Renal cortical epithelial cell (primary cell): ENCODE measurements around the gene VPS8. TPM values are rescaled to one million over a fixed set of nuclear protein-coding genes. Genes with fewer than 3 reads are reported as not detected.

ENCODE experiments used
- DNase-seq: peaks from one replicate; pipeline ENCODE4 v3.0.0-alpha.2; 2011; ENCODE audit warnings: low read depth
- total RNA-seq: library from RNA; depleted of rRNA; stranded (reverse); fragments of >200 nt; gene quantifications from 2 replicates; pipeline ENCODE4 v1.2.3, GENCODE V29; 2014

VPS8 gene
- total RNA-seq, 1 donor from 2014 or later, result 67.8 TPM

- DNase-seq, result no peak
Observed at GRCh38 chr3:184781801-184782200, 30.2 kb upstream of the VPS8 start.

DNA sequence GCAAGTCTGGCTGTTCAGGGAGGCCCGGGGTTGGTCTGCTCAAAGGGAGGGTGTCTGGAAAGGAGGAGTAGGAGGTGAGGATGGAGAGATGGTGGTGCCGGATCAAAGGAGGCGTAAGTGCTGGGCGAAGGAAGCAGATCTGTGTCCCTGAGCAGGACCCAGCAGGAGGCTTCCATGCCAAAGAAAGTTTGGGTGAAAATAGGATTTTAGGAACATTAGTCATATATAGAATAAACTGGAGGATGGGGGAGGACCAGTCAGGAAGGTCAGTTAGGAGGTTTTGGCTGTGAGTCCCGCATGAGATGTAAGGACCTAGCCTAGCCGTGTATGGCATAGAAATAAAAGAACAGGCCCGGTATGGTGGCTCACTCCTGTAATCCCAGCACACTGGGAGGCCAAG lies 28.6 kb upstream of the VPS8 start:
- no peak for DNase-seq

GRCh38 chr3:184784731-184785500 lies 27.1 kb upstream of the VPS8 start:
- no peak for DNase-seq

DNA sequence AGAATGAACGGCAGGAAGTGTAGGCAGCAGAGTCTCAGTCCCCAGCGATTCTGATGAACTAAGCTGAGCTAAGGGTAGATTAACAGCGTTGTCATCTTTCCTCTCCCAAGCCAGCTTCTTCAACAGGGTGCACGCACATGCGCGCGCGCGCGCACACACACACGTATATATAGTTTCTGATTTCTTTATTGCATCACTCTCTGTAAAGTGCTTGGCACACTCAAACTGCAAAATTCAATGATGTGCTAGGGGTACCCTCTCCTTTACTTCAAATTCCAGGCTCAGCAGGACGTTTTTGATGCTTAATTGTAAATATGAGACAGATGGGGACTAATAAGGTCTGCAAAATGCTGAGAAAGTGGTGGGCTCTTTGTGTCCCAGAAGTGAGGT lies 26.1 kb upstream of the VPS8 start:
- DNase-seq, result no peak

GRCh38 chr3:184786280-184786941 lies 25.6 kb upstream of the VPS8 start:
- no peak for DNase-seq

DNA sequence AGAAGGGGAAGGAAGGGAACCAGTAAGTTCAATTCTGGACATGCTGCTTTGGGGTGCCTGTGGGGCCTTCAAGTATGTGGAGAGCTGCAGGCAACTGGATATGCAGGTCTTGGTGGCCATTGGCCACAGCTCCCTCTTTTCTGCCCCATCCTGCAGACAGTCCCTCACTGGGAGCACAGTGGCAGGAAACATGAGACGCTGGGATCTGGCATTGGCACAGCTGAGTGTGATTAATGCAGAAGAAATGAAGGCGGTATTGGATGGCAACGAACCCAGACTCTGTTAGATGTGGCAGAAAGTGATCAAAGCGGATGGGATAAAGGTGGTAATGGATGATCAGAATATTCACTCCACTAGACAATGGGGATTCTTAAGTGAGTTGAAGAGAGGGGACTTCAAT lies 23.2 kb upstream of the VPS8 start:
- DNase-seq, result peak; percentile 18

GRCh38 chr3:184789314-184789998 lies 22.5 kb upstream of the VPS8 start:
- no peak for DNase-seq

DNA sequence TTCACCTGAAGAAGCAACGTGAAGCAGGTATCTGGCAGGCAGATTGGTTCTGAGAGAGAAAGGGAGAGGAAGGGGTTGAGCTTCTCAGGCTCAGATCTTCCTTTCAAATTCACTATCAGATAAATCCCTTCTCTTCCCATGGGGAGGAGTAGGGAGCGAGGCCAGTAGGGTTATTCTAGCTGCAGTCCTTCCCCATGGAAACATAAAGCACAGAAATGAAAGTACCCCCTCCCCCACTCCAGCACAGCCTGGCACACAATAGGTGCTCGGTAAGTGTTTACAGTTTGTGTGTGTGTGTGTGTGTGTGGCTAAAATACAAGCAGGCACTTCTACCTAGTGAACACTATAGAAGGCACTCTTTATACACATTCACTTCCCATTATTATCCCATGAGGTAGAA lies 20.8 kb upstream of the VPS8 start:
- DNase-seq, result no peak

- DNase-seq, result no peak
Observed at GRCh38 chr3:184795522-184796190, 16.3 kb upstream of the VPS8 start.

DNA sequence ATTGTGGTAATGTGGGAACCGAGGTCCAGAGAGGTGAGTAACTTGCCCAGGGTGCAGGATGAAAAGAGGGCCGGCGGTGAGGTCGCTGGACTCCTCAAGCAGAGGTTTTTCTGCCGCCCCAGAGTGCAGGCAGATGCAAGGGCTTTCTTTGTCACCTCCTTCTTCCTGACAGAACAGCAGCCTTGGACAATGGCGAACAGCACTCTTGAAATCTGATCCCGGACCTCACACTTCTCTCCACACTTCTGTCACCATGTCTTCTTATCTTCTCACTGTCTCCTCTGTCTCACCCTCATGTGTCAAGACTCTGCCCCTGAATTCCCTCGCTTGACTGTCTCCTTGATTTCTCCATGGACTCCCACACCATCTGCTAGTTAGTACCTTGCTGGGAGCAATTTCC lies 15.4 kb upstream of the VPS8 start:
- DNase-seq, result no peak

DNA sequence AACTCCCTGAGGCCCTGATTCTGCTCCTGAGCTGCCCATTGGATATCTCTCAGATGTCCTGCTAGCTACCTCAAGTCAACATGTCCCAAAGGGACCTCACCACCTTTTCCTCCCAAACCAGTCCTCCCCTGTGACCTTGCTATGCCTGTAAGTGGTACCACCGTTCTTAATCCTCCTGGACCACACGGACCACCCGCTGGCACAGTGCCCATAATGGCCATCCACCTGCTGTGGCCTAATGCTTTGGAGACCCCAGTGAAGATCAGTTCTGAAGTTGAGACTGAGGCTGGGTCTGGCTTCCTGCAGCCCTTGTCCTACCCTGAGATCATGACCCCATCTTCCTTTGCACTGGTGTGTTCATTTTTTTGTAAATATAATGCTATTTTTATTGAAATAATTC lies 15.0 kb upstream of the VPS8 start:
- DNase-seq, result no peak

DNA sequence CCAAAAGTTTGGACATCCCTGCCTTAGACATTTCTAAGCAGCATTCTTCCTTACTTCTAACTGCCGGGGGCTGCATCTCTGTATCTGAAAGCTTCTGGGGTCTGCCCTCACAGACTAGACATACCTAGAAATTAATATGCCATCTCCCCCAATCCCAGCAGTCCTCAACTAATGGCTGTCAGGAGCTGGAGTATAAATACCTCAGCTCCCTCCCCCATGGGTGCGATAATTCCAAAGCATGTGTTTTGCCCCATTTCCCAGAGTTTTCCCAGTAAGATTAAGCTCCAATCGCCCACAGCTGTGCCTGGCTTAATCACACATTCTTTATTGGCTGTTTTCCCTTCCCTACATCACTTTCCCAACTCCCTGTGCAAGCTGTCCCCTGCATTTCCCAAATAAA lies 13.8 kb upstream of the VPS8 start:
- no peak for DNase-seq

GRCh38 chr3:184800349-184800930 lies 11.5 kb upstream of the VPS8 start:
- no peak for DNase-seq

- DNase-seq, result no peak
Observed at GRCh38 chr3:184801241-184801785, 10.7 kb upstream of the VPS8 start.

- DNase-seq, result no peak
Observed at GRCh38 chr3:184802150-184802549, 9.8 kb upstream of the VPS8 start.

- DNase-seq, result no peak
Observed at GRCh38 chr3:184804801-184805200, 7.2 kb upstream of the VPS8 start.

DNA sequence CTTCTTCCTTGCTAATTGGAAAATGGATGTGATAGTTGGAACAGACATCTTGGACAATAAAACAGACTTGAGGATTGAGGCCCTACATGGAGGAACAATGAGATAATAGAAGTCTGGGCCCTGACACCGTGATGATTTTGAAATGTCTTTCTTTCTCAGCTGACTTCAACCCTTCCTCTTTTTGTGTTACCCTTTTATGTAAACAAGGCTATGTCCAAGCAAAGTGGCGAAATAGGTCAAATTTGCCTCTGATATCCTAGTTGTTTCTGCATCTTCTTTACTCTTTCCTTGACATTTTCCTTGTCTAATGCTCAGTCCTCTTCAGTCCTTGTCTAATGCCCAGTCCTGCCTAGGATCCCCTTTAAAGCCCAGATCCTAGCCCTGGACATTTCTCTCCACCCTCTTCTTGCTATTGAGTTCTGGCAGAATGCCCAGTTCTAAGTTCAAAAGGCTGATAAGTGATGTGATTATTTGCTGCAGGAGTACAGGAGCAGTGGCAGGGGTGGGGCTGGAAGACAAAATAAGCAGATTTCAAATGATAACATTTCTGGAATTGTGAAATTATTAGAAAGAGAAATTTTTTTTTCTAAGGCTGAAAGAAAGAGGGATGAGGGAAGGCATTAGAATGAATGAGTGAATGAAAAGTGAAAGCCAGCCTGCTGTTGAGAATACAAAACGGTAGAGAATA lies 6.5 kb upstream of the VPS8 start:
- DNase-seq, result no peak

DNA sequence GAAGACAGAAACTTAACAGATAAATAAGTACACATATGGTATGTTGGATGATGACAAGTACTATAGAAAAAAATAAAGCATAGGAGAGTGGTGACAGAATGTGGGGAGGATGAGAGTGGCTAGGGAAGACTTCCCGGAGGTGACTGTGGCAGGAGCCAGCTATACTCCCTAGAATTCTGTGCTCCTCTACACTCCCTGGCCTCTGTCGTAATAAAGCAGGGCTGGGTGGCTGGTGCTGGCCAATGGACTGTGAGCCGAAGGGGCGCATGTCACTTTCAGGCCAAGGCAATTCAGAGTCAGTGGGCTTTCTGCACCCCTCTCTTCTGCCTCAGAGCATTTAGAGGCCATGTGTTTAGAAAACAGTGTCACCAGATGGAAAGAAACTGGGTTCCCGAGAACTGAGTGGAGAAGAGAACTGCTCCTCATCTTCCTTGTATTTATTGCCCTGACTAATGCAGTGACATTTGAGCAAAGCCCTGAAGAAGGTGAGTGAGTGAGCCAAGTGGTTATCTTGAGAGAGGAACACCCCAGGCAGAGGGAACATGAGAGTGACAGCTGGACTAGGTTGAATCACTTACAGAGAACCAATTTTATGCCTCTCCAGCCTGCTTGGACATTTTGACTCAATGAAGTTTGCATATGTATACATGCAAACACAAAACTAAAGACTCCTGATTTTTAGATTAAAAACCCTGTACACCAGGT lies 5.2 kb upstream of the VPS8 start:
- DNase-seq, result no peak

- DNase-seq, result no peak
Observed at GRCh38 chr3:184807549-184807948, 4.4 kb upstream of the VPS8 start.

DNA sequence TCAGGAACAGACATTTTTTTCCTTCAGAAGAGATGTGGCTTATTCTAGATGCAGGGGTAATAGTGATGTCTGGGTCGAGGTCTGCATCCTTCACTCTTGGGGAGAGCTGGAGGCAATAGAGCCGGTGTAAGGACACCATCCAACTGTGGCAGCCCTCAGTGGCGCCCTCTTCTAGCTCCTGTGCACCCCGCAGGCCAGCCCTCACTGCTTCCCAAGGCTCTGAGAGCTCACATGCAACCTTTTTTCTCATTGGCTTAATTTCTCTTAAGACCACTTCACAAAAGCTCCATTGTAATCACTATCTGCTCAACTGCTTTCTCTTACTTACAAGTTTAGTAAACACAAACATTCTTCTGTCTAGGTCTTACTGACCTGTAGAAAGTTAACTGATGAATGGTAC lies 3.9 kb upstream of the VPS8 start:
- no peak for DNase-seq

DNA sequence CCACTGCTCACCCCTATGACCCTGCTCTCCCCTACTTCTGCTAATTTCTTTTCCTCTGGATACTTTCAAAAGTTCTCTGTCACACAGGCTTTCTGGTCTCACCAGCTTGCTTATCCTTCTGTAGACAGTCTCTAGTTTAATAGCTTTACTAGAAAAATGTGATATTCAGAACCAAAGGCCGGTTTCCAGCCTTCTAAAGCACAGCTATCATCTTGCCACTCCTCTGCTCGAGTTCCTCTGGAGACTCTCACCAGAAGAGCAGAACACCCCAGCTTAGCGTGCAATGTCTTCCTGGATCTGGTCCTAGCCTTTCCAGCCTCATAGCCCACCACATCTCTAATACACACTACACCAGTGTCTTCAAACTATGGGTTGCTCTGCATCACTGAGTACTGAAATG lies 1.8 kb upstream of the VPS8 start:
- DNase-seq, result no peak
